Measurements from ENCODE around the gene FREM1. TPM values are rescaled to one million over a fixed set of nuclear protein-coding genes. Genes with fewer than 3 reads are reported as not detected.

The FREM1 gene
- total RNA-seq, 1 experiment from 2014 or later = not detected

DNA sequence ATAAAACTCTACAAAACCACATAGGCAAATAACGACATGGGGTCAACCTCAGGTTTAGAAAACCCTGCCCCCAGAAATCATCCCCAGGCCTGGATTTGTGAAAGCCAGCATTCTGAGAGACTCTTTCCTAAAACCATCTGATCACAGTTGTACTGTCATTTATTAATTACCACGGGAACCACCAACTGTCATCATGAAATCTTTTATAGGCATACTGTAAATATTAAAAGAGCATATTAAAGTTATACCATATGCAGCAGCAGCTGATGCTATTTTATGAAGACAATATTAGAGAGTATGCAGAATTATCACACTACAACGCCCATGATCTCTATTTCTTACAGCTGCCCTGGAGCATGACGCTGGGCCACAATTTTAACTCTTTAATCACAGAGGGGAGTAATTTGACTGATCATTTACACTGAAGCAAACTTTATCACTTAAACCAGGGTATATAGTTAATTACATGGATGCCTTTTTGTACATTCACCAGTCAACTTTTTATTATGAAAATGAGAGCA is 208.0 kb downstream of the FREM1 start:
- in situ Hi-C loops (cut with HindIII; ENCODE audit: low pct_unique_long_range_greater_than_20kb, low sequenced_read_pairs) = no loop called here
- no peak for DNase-seq (ENCODE audit: low read depth)

DNA sequence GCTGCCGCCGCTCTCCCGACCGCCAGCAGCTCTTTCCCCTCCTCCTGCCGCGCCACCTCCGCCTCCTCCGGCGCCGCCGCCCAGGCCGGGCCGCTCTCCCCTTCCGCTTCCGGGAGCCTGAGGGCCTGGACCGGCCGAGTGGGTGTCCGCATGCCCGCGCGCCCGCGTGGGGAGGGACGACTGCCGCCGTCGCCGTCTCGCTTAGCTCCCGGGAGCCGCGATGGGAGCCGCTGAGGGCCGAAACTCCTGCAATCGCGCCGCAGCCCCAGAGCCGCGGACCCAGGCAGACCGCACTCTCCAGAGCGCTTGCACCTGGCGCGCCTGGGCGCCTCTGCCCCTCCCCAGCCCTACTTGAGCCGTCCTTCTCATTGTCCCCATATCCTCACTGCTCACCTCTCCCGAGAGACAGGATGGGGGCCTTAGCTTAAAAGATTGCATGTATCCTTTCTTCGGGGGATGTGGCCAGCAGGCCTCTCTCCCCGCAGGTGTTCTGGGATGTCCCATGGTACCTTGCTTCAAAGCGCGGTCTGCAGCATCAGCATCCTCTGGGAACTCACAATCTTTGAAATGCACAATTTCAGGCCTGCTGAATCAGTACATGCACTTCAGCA is 216.9 kb downstream of the FREM1 start, which contains the start of gene ZDHHC21:
Gene ZDHHC21 (minus strand): TSS at position 182 of the 611 bp plus-strand sequence. CDS start 19,092 bp downstream, outside the sequence.
- DNase-seq (ENCODE audit: low read depth) = peak; percentile 46
- in situ Hi-C loops (cut with HindIII; ENCODE audit: low pct_unique_long_range_greater_than_20kb, low sequenced_read_pairs) = no loop called here

DNA sequence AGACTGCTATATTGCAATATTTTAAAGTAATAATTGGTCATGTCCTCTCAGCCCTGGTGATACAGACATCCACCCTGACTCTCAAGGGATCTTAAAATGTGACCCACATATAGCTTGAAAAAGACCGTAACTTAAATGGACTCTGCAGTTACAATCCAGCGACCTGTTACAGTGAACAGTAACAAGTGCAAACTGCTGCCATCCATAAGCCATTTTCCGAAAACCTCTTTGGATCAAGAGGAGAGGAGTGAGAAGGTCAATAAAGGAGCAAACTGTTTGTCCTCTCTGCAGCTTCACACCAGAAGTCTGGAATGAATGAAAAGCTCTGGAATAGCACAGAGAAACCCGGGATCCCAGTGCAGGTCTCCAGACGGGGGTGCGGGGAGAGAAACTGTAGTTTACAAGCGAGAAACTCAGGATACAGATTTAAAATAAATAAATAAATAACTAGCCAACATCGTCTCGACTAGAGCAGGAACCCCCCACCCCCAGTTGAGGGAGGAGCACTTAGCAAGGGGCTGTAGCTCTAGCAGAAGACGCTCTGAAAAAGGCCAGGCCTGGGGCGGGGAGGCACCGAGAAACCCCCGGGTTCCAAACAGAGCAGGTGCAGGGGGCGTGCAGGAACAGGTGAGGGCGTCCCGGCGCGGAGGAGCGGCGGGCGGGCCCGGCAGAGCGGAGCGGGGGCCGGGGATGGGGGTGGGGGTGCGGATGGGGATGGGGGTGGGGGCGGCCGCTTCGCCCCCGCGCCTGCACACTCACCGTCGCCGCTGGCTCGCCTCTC is 217.6 kb downstream of the FREM1 start:
- DNase-seq (ENCODE audit: low read depth) = peak; percentile 9
- in situ Hi-C loops (cut with HindIII; ENCODE audit: low pct_unique_long_range_greater_than_20kb, low sequenced_read_pairs) = no loop called here

DNA sequence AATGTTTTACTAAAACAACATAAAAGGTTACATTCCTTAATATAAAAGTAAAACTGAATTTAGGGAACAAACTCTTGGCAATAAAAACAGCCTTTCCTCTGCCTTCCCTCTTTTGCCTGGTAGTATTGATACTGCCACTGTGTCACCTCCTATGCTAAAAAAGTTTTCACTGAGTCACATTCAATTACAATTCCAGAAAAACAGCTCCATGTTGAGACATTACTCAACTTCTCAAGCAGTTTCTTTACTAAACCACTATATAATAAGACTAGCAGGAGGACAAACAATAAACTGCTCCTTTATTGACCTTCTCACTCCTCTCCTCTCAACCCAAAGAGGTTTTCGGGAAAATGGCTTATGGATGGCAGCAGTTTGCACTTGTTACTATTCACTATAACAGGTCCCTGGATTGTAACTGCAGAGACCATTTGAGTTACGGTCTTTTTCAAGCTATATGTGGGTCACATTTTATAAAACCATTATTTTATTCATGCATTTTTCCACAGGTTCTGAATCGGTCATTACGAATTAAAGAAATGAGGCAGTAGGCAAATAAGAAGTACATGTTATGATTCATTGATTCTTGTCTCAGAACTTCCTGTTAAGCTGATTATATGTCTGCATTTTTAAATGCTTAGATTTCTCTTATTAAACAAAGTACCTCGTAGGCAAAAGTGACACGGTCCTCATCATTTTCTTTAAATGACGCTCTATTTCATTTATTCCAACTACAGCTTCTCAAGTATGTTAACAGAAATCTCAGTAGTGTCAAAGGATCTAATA is 219.1 kb downstream of the FREM1 start:
- DNase-seq (ENCODE audit: low read depth) = no peak
- in situ Hi-C loops (cut with HindIII; ENCODE audit: low pct_unique_long_range_greater_than_20kb, low sequenced_read_pairs) = no loop called here

- no peak for DNase-seq (ENCODE audit: low read depth)
Observed at GRCh38 chr9:14687042-14687719, 223.0 kb downstream of the FREM1 start.

GRCh38 chr9:14686168-14686567 is 224.1 kb downstream of the FREM1 start:
- in situ Hi-C loops (cut with HindIII; ENCODE audit: low pct_unique_long_range_greater_than_20kb, low sequenced_read_pairs) = no loop called here
- no peak for DNase-seq (ENCODE audit: low read depth)

More at GRCh38 chr9:14687042-14687719, 223.0 kb downstream of the FREM1 start:
- in situ Hi-C loops (cut with HindIII; ENCODE audit: low pct_unique_long_range_greater_than_20kb, low sequenced_read_pairs) = no loop called here

Other genes with a start within 250 kb of the FREM1 start
- gene ZDHHC21, start 217.0 kb downstream of the FREM1 start, total RNA-seq (2014; rRNA removed; shearing (Covaris generic); ENCODE audit: low replicate concordance) = 1.8 and 2.1 TPM in 2 replicates
- not detected in 2 replicates for gene CER1, start 187.7 kb downstream of the FREM1 start, total RNA-seq (2014; rRNA removed; shearing (Covaris generic); ENCODE audit: low replicate concordance)

Data from Caki2 (cell line).